MM.1S (cell line): ENCODE results near the gene DDX24.

Source experiments
- DNase-seq: peaks from one replicate; pipeline ENCODE4 v3.0.0-alpha.2; 2015
- H2AFZ ChIP-seq: fragments of 300-600 bp; sonication (generic); 2 replicates; pipeline ENCODE4 v1.6.0; 2016; ENCODE audit warnings: antibody characterized with exemption, low read length
- H3F3A ChIP-seq: fragments of 300-600 bp; sonication (generic); 2 replicates; pipeline ENCODE4 v1.6.1; 2016; ENCODE audit warnings: mild to moderate bottlenecking, antibody characterized with exemption, low read length, moderate library complexity, mixed read lengths; ENCODE audit not compliant: insufficient read depth
- H3K27ac ChIP-seq: fragments of 300-600 bp; sonication (generic); 2 replicates; pipeline ENCODE4 v1.5.1; 2016; ENCODE audit warnings: mild to moderate bottlenecking, low read length
- H3K27me3 ChIP-seq: fragments of 300-600 bp; sonication (generic); replicated peaks from 2 replicates; pipeline ENCODE4 v1.6.0; 2016; ENCODE audit warnings: low read length; ENCODE audit not compliant: insufficient read depth
- H3K36me3 ChIP-seq: fragments of 300-600 bp; sonication (generic); replicated peaks from 2 replicates; pipeline ENCODE4 v1.6.1; 2016; ENCODE audit warnings: mild to moderate bottlenecking, low read length, mixed read lengths; ENCODE audit not compliant: insufficient read depth
- H3K4me1 ChIP-seq: fragments of 300-600 bp; sonication (generic); 2 replicates; pipeline ENCODE4 v1.6.1; 2016; ENCODE audit warnings: low read length, mixed read lengths
- H3K4me2 ChIP-seq: fragments of 300-600 bp; sonication (generic); 2 replicates; pipeline ENCODE4 v1.6.0; 2016; ENCODE audit warnings: low read depth, low read length
- H3K4me3 ChIP-seq: fragments of 300-600 bp; sonication (generic); 2 replicates; pipeline ENCODE4 v1.5.1; 2016; ENCODE audit warnings: low read length, mixed read lengths
- H3K79me2 ChIP-seq: fragments of 300-600 bp; sonication (generic); 2 replicates; pipeline ENCODE4 v1.6.1; 2016; ENCODE audit warnings: mixed run types, low read length, mixed read lengths
- H3K9ac ChIP-seq: fragments of 300-600 bp; sonication (generic); 2 replicates; pipeline ENCODE4 v1.6.1; 2016; ENCODE audit warnings: low read length, mixed read lengths
- H3K9me2 ChIP-seq: fragments of 300-600 bp; sonication (generic); replicated peaks from 2 replicates; pipeline ENCODE4 v1.6.1; 2016; ENCODE audit warnings: mild to moderate bottlenecking, low read length, mixed read lengths; ENCODE audit not compliant: insufficient read depth
- H3K9me3 ChIP-seq: fragments of 300-600 bp; sonication (generic); replicated peaks from 2 replicates; pipeline ENCODE4 v1.6.1; 2016; ENCODE audit warnings: mild to moderate bottlenecking, low read length, mixed read lengths; ENCODE audit not compliant: insufficient read depth
- H4K20me1 ChIP-seq: fragments of 300-600 bp; sonication (generic); 2 replicates; pipeline ENCODE4 v1.6.1; 2016; ENCODE audit warnings: mild to moderate bottlenecking, low read length, moderate library complexity, mixed read lengths; ENCODE audit not compliant: insufficient read depth
- EZH2 ChIP-seq: fragments of 300-600 bp; sonication (generic); optimal IDR thresholded peaks from 2 replicates; pipeline ENCODE3; 2017; ENCODE audit warnings: low read depth, mild to moderate bottlenecking, antibody characterized with exemption, low read length, mixed read lengths
- EZH2phosphoT487 ChIP-seq: fragments of 300-600 bp; sonication (generic); IDR thresholded peaks from 2 replicates; pipeline ENCODE4 v1.6.1; 2018; ENCODE audit warnings: antibody characterized with exemption, low read length
- TF ChIP-seq, protein P1 (sequence below): fragments of 300-600 bp; sonication (generic); IDR thresholded peaks from 2 replicates; pipeline ENCODE4 v1.5.1; 2016; ENCODE audit warnings: antibody characterized with exemption, low read length, mixed read lengths

DDX24 gene, protein sequence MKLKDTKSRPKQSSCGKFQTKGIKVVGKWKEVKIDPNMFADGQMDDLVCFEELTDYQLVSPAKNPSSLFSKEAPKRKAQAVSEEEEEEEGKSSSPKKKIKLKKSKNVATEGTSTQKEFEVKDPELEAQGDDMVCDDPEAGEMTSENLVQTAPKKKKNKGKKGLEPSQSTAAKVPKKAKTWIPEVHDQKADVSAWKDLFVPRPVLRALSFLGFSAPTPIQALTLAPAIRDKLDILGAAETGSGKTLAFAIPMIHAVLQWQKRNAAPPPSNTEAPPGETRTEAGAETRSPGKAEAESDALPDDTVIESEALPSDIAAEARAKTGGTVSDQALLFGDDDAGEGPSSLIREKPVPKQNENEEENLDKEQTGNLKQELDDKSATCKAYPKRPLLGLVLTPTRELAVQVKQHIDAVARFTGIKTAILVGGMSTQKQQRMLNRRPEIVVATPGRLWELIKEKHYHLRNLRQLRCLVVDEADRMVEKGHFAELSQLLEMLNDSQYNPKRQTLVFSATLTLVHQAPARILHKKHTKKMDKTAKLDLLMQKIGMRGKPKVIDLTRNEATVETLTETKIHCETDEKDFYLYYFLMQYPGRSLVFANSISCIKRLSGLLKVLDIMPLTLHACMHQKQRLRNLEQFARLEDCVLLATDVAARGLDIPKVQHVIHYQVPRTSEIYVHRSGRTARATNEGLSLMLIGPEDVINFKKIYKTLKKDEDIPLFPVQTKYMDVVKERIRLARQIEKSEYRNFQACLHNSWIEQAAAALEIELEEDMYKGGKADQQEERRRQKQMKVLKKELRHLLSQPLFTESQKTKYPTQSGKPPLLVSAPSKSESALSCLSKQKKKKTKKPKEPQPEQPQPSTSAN

DNA sequence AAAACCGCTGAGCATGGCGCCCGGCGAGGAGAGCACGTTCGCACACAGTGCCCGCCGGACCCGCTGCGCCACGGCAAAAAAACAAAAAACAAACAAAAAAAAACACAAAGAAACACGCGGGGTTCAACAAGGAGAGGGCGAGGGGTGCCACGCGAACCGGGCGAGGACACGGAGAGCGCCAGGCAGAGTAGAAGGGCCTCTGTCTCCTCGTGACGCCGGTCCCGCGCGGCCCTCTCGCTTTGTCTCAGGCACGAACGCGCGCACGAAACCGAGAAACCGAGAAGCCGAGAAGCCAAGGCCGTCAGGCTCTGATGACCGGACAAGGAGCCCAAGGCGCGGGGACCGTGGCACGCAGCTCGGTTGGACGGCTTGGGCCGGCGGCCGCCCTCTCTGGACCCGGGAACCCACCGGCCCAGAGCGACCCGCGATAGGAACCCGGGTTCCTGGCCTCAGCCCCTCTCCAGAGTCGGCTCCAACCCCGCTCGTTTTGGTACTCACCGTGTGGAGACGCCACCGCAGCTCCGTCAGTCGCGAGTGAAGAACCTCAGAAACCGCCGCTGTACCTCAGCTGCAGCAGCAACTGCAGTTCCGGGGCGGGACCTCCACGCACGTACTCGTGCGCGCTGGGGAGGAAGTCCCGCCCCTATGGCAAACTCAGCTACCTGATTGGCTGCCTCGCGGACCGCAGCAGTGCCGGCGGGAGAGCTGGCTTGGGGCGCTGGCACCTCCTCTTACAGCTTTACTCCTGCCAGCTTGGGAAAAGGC is at the start of gene DDX24, which contains the start of gene IFI27L1:
DDX24 (minus strand) TSS at position 582 of the 765 bp plus-strand sequence. CDS start 1,460 bp downstream, outside the sequence.
IFI27L1 (plus strand) TSS at position 690 of the 765 bp plus-strand sequence. CDS start 15,628 bp downstream, outside the sequence.
- 0 out of 2 replicates have a peak, but pooled peaks cover 5% of the 10 kb centered on the region for H3F3A ChIP-seq
- peak within 1 kb of the TSS; percentile 83 for H3K4me3 ChIP-seq
- H3K27ac ChIP-seq, result peak within 1 kb of the TSS; percentile 88
- peak within 1 kb of the TSS; percentile 83 for H2AFZ ChIP-seq
- H3K36me3 ChIP-seq, result no peaks in the 10 kb centered on the region
- no peaks in the 10 kb centered on the region for H3K9me2 ChIP-seq
- peak within 1 kb of the TSS; percentile 95 for H3K9ac ChIP-seq
- no peaks in the 10 kb centered on the region for H3K27me3 ChIP-seq
- no peaks in the 10 kb centered on the region; the same call in 1 of the 2 replicates for H4K20me1 ChIP-seq
- no peaks in the 10 kb centered on the region for H3K9me3 ChIP-seq
- H3K79me2 ChIP-seq, result peaks cover 69% of the 10 kb centered on the region
- peak within 1 kb of the TSS; percentile 83 for H3K4me2 ChIP-seq
- H3K4me1 ChIP-seq, result peaks cover 13% of the 10 kb centered on the region; the same call in 1 of the 2 replicates
- TF ChIP-seq, protein P1, sequence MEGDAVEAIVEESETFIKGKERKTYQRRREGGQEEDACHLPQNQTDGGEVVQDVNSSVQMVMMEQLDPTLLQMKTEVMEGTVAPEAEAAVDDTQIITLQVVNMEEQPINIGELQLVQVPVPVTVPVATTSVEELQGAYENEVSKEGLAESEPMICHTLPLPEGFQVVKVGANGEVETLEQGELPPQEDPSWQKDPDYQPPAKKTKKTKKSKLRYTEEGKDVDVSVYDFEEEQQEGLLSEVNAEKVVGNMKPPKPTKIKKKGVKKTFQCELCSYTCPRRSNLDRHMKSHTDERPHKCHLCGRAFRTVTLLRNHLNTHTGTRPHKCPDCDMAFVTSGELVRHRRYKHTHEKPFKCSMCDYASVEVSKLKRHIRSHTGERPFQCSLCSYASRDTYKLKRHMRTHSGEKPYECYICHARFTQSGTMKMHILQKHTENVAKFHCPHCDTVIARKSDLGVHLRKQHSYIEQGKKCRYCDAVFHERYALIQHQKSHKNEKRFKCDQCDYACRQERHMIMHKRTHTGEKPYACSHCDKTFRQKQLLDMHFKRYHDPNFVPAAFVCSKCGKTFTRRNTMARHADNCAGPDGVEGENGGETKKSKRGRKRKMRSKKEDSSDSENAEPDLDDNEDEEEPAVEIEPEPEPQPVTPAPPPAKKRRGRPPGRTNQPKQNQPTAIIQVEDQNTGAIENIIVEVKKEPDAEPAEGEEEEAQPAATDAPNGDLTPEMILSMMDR, result no peak
- TF ChIP-seq EZH2phosphoT487 (no peak), EZH2 (no peak)
- DNase-seq, result peak; percentile 93

GRCh38 chr14:94129758-94130414 is 48.9 kb upstream of the DDX24 start:
- H3K27me3 ChIP-seq, result no peaks in the 10 kb centered on the region
- peak overlapping the region; percentile 71 for H3K4me3 ChIP-seq
- DNase-seq, result peak; percentile 17
- H3K9me3 ChIP-seq, result no peaks in the 10 kb centered on the region
- H3K36me3 ChIP-seq, result no peaks in the 10 kb centered on the region
- H3K4me1 ChIP-seq, result no peaks in the 10 kb centered on the region
- no peak overlapping the region for H3K27ac ChIP-seq
- H3K79me2 ChIP-seq, result no peaks in the 10 kb centered on the region
- H4K20me1 ChIP-seq, result no peaks in the 10 kb centered on the region
- TF ChIP-seq EZH2phosphoT487, result no peak
- TF ChIP-seq, protein P1, result no peak
- no peak for TF ChIP-seq EZH2
- peak overlapping the region; percentile 79 for H3K4me2 ChIP-seq
- H2AFZ ChIP-seq, result peak overlapping the region; percentile 89
- peak overlapping the region; percentile 25; the same call in 1 of the 2 replicates for H3K9ac ChIP-seq
- no peaks in the 10 kb centered on the region for H3F3A ChIP-seq
- H3K9me2 ChIP-seq, result no peaks in the 10 kb centered on the region
